ENCODE results near the gene ARAF. TPM values are rescaled to one million over a fixed set of nuclear protein-coding genes. Genes with fewer than 3 reads are reported as not detected.

The ARAF gene
- total RNA-seq, 1 experiment from 2014 or later = 31.1 TPM

- Histone ChIP-seq H3K79me2 (ENCODE audit: low read depth) (no peaks in the 10 kb centered on the region), H3K4me2 (no peak overlapping the region), H3K4me3 (no peak overlapping the region), H2AFZ (no peak overlapping the region), H4K20me1 (ENCODE audit: insufficient read depth) (no peaks in the 10 kb centered on the region), H3K36me3 (ENCODE audit: low read depth) (no peaks in the 10 kb centered on the region), H3K9me3 (ENCODE audit: insufficient read depth, low read depth) (no peaks in the 10 kb centered on the region), H3K9me2 (ENCODE audit: insufficient read depth) (no peaks in the 10 kb centered on the region), H3F3A (ENCODE audit: insufficient read depth, low read depth) (no peaks in the 10 kb centered on the region), H3K27ac (no peak overlapping the region), H3K4me1 (replicated peaks; ENCODE audit: insufficient read depth) (no peaks in the 10 kb centered on the region), H3K27me3 (ENCODE audit: insufficient read depth, low read depth) (no peaks in the 10 kb centered on the region)
- intact Hi-C loops (cut with micrococcal nuclease; ENCODE audit: unreplicated experiment) = no loop called here
- ChIA-PET CTCF (no interaction called here), POLR2A (ENCODE audit: unreplicated experiment) (no interaction called here)
- no TSS peak for BruUV-seq (replicated peaks)
- no peak for DNase-seq
- TF ChIP-seq CTCF (conservative IDR thresholded peaks at IDR 0.05) (no peak), EZH2 (IDR thresholded peaks at IDR 0.05; ENCODE audit: low read depth) (no peak)
These were observed 13.1 kb downstream of the ARAF start for GRCh38 chrX:47574076-47574546.

- intact Hi-C loops (cut with micrococcal nuclease; ENCODE audit: unreplicated experiment) = no loop called here
- Histone ChIP-seq H3K27ac (no peak overlapping the region), H3K27me3 (ENCODE audit: insufficient read depth, low read depth) (no peaks in the 10 kb centered on the region), H3K4me2 (no peak overlapping the region), H2AFZ (no peak overlapping the region), H3K4me1 (replicated peaks; ENCODE audit: insufficient read depth) (no peaks in the 10 kb centered on the region), H3K4me3 (no peak overlapping the region), H3F3A (ENCODE audit: insufficient read depth, low read depth) (no peaks in the 10 kb centered on the region), H3K9me2 (ENCODE audit: insufficient read depth) (no peaks in the 10 kb centered on the region), H3K9me3 (ENCODE audit: insufficient read depth, low read depth) (no peaks in the 10 kb centered on the region), H3K36me3 (ENCODE audit: low read depth) (no peaks in the 10 kb centered on the region), H3K79me2 (ENCODE audit: low read depth) (no peaks in the 10 kb centered on the region), H4K20me1 (ENCODE audit: insufficient read depth) (no peaks in the 10 kb centered on the region)
- BruUV-seq (replicated peaks) = no TSS peak
- TF ChIP-seq CTCF (conservative IDR thresholded peaks at IDR 0.05) (no peak), EZH2 (IDR thresholded peaks at IDR 0.05; ENCODE audit: low read depth) (no peak)
- no peak for DNase-seq
- CTCF ChIA-PET = no interaction called here
- POLR2A ChIA-PET (ENCODE audit: unreplicated experiment) = no interaction called here
These were observed 13.7 kb downstream of the ARAF start for GRCh38 chrX:47574547-47575301.

GRCh38 chrX:47576021-47576898 is 15.3 kb downstream of the ARAF start:
- Histone ChIP-seq H3K4me1 (replicated peaks; ENCODE audit: insufficient read depth) (no peaks in the 10 kb centered on the region), H3K9me2 (ENCODE audit: insufficient read depth) (no peaks in the 10 kb centered on the region), H3K27me3 (ENCODE audit: insufficient read depth, low read depth) (no peaks in the 10 kb centered on the region), H4K20me1 (ENCODE audit: insufficient read depth) (no peaks in the 10 kb centered on the region), H3K4me3 (no peak overlapping the region), H3K9me3 (ENCODE audit: insufficient read depth, low read depth) (no peaks in the 10 kb centered on the region), H3K4me2 (no peak overlapping the region), H3F3A (ENCODE audit: insufficient read depth, low read depth) (no peaks in the 10 kb centered on the region), H3K79me2 (ENCODE audit: low read depth) (no peaks in the 10 kb centered on the region), H3K36me3 (ENCODE audit: low read depth) (no peaks in the 10 kb centered on the region), H2AFZ (no peak overlapping the region), H3K27ac (no peak overlapping the region)
- TF ChIP-seq EZH2 (IDR thresholded peaks at IDR 0.05; ENCODE audit: low read depth) (no peak), CTCF (conservative IDR thresholded peaks at IDR 0.05) (no peak)
- POLR2A ChIA-PET (ENCODE audit: unreplicated experiment) = no interaction called here
- intact Hi-C loops (cut with micrococcal nuclease; ENCODE audit: unreplicated experiment) = no loop called here
- no TSS peak for BruUV-seq (replicated peaks)
- no peak for DNase-seq
- CTCF ChIA-PET = no interaction called here
